OCI-LY3 (cell line): Measurements from ENCODE around the gene INSYN2A.

Experiments used
- H2AFZ ChIP-seq: fragments of 200-600, 300-600 bp; shearing (Covaris generic); 2 replicates; pipeline ENCODE4 v1.6.0; 2014; ENCODE audit warnings: antibody characterized with exemption, low read depth, low read length
- H3K27ac ChIP-seq: fragments of 200-600, 300-600 bp; sonication (generic); 2 replicates; pipeline ENCODE4 v1.5.1; 2014; ENCODE audit warnings: mild to moderate bottlenecking, low read length, moderate library complexity, mixed read lengths
- H3K27me3 ChIP-seq: fragments of 200-600, 300-600 bp; sonication (generic); 2 replicates; pipeline ENCODE4 v1.6.1; 2014; ENCODE audit warnings: low read depth, low read length, mixed read lengths
- H3K36me3 ChIP-seq: fragments of 200-600, 300-600 bp; sonication (generic); replicated peaks from 2 replicates; pipeline ENCODE3; 2014; ENCODE audit warnings: low read depth, low read length, mixed read lengths
- H3K4me1 ChIP-seq: fragments of 300-600, 200-600 bp; sonication (generic); 2 replicates; pipeline ENCODE4 v1.6.1; 2014; ENCODE audit warnings: low read length, mixed read lengths
- H3K4me2 ChIP-seq: fragments of 200-600, 300-600 bp; sonication (generic); 2 replicates; pipeline ENCODE4 v1.6.1; 2014; ENCODE audit warnings: low read length, mixed read lengths
- H3K4me3 ChIP-seq: fragments of 300-600, 200-600 bp; sonication (generic); 2 replicates; pipeline ENCODE4 v1.5.1; 2014; ENCODE audit warnings: antibody characterized with exemption, mild to moderate bottlenecking, low read length, moderate library complexity
- H3K79me2 ChIP-seq: fragments of 300-600, 200-600 bp; shearing (Covaris generic); 2 replicates; pipeline ENCODE4 v1.6.1; 2014; ENCODE audit warnings: mild to moderate bottlenecking, low read length, mixed read lengths
- H3K9ac ChIP-seq: fragments of 300-600, 200-600 bp; shearing (Covaris generic); 2 replicates; pipeline ENCODE4 v1.6.0; 2014; ENCODE audit warnings: mild to moderate bottlenecking, low read length, moderate library complexity
- H3K9me3 ChIP-seq: fragments of 200-600, 300-600 bp; shearing (Covaris generic); 2 replicates; pipeline ENCODE4 v1.6.1; 2014; ENCODE audit warnings: low read length, mixed read lengths; ENCODE audit not compliant: insufficient read depth
- H4K20me1 ChIP-seq: fragments of 200-600, 300-600 bp; sonication (generic); 2 replicates; pipeline ENCODE4 v1.6.1; 2016; ENCODE audit warnings: low read length, mixed read lengths; ENCODE audit not compliant: insufficient read depth
- CTCF ChIP-seq: fragments of 200-600, 300-600 bp; sonication (generic); IDR thresholded peaks from 2 replicates; pipeline ENCODE4 v1.5.1; 2014; ENCODE audit warnings: antibody characterized with exemption, low read length, low read depth
- EZH2phosphoT487 ChIP-seq: fragments of 200-600 bp; shearing (Covaris generic); IDR thresholded peaks from 2 replicates; pipeline ENCODE4 v1.6.1; 2018; ENCODE audit warnings: antibody characterized with exemption, mixed run types, low read depth

The INSYN2A gene

GRCh38 chr10:127216274-127216673 is 19.9 kb upstream of the INSYN2A start:
- H3K9me3 ChIP-seq: no peaks in the 10 kb centered on the region
- H3K4me3 ChIP-seq: no peak overlapping the region
- no peaks in the 10 kb centered on the region for H4K20me1 ChIP-seq

DNA sequence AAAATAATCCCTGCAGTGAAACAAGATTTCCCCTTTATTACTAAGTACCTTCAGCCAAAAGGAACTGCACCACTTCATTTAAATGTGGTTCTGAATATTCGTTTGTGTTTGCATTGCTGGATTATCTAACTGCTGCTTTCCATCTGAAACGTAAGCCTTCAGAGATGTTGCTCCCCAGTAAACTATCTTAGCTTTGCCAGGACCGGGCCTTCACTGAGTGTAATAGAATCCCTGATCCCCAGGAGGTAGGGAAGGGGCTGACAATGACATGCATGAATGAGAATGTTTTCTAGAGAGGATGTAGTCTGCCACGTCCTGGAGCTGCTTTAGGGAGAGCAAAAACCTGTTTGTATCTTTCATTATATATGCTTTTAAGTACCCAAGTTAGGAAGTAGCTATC is 19.5 kb upstream of the INSYN2A start:
- Histone ChIP-seq H3K79me2 (no peaks in the 10 kb centered on the region), H3K4me3 (no peak overlapping the region), H3K9ac (no peak overlapping the region), H3K4me1 (peaks cover 2% of the 10 kb centered on the region; the same call in 1 of the 2 replicates), H2AFZ (no peak overlapping the region), H3K27me3 (no peaks in the 10 kb centered on the region), H3K36me3 (no peaks in the 10 kb centered on the region), H4K20me1 (no peaks in the 10 kb centered on the region), H3K4me2 (no peak overlapping the region), H3K27ac (no peak overlapping the region), H3K9me3 (no peaks in the 10 kb centered on the region)
- TF ChIP-seq CTCF (no peak), EZH2phosphoT487 (no peak)

More at GRCh38 chr10:127216274-127216673, 19.9 kb upstream of the INSYN2A start:
- no peaks in the 10 kb centered on the region for H3K36me3 ChIP-seq
- H3K27ac ChIP-seq: no peak overlapping the region
- no peak overlapping the region for H3K4me2 ChIP-seq
- no peaks in the 10 kb centered on the region for H3K4me1 ChIP-seq
- H3K9ac ChIP-seq: no peak overlapping the region
- H3K79me2 ChIP-seq: no peaks in the 10 kb centered on the region
- TF ChIP-seq EZH2phosphoT487: no peak
- TF ChIP-seq CTCF: no peak
- no peaks in the 10 kb centered on the region for H3K27me3 ChIP-seq
- no peak overlapping the region for H2AFZ ChIP-seq

GRCh38 chr10:127210936-127211466 is 14.6 kb upstream of the INSYN2A start:
- H3K27ac ChIP-seq: no peak overlapping the region
- TF ChIP-seq EZH2phosphoT487 (no peak), CTCF (no peak)
- no peak overlapping the region for H3K4me2 ChIP-seq
- H2AFZ ChIP-seq: no peak overlapping the region
- H3K4me1 ChIP-seq: peaks cover 6% of the 10 kb centered on the region; the same call in 1 of the 2 replicates
- H3K9me3 ChIP-seq: no peaks in the 10 kb centered on the region
- no peaks in the 10 kb centered on the region for H3K36me3 ChIP-seq
- H3K4me3 ChIP-seq: no peak overlapping the region
- no peak overlapping the region for H3K9ac ChIP-seq
- no peaks in the 10 kb centered on the region for H4K20me1 ChIP-seq
- H3K27me3 ChIP-seq: no peaks in the 10 kb centered on the region
- no peaks in the 10 kb centered on the region for H3K79me2 ChIP-seq

DNA sequence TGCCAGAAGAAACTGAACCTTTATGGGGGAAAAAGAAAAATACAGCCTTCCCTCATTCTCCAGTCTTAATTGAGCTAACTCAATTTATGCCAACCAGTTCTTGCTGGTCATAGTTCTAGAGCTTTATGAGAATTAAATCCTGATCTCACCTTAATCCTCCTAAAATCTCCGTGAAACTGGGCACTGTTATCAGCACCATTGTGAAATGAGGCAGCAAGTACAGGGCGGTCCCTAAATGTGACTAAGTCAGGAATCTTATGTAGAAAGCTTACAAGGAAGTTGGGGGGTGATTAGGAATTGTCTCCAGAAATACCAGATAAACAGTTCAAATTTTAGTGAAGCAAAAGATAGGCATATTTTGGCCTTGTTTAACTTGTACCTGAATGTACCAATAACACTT is 10.7 kb upstream of the INSYN2A start:
- Histone ChIP-seq H3K4me2 (no peak overlapping the region), H3K79me2 (no peaks in the 10 kb centered on the region), H2AFZ (no peak overlapping the region), H3K9me3 (no peaks in the 10 kb centered on the region), H3K4me3 (no peak overlapping the region), H3K27me3 (no peaks in the 10 kb centered on the region), H3K4me1 (peaks cover 6% of the 10 kb centered on the region; the same call in 1 of the 2 replicates), H3K36me3 (no peaks in the 10 kb centered on the region), H4K20me1 (no peaks in the 10 kb centered on the region), H3K9ac (no peak overlapping the region), H3K27ac (no peak overlapping the region)
- no peak for TF ChIP-seq EZH2phosphoT487
- TF ChIP-seq CTCF: no peak
